IPS-11a (cell line): ENCODE data around the gene PTBP2.

ENCODE experiments used
- H3K4me3 ChIP-seq: one replicate; pipeline ENCODE4 v1.5.1; 2013; ENCODE audit warnings: low read depth, low read length, control low read depth

PTBP2 gene

DNA sequence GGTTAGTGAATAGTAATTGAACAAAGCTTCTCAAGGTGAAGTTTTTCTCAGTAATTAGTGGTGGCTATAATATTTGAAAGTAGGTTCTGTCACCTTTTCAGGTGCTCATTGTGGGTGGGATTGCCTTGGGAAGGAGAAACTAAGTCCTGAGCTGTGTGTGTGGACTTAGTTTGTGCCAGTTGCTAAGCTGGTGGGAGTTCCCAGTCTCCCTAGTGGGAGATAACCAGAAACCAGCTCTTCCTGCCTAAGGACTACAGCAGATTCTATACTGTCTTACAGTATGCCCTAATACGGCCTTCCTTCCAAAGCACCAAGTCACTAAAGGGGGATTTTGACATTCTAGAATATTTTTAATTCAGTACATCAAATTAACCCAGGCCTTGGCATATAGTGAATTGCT lies 94.3 kb downstream of the PTBP2 start:
- H3K4me3 ChIP-seq: no peak overlapping the region

DNA sequence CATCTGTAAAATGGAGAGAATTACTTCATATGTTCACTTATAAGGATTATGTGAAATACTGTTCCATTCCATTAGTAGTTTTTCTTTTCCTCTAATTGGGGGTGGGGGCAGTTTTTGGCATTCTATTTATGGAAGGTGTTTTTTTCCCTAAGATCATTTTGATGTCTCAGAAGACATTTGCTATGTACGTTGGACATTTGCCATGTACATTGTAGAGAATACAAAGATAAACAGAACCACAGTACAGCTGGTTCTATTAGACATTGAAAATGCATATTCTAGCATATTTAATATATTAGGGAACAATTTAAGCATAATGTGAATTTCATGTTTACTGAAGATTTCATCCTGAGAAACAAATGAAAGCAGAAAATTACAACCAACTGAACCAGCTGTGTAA lies 98.5 kb downstream of the PTBP2 start:
- no peak overlapping the region for H3K4me3 ChIP-seq

DNA sequence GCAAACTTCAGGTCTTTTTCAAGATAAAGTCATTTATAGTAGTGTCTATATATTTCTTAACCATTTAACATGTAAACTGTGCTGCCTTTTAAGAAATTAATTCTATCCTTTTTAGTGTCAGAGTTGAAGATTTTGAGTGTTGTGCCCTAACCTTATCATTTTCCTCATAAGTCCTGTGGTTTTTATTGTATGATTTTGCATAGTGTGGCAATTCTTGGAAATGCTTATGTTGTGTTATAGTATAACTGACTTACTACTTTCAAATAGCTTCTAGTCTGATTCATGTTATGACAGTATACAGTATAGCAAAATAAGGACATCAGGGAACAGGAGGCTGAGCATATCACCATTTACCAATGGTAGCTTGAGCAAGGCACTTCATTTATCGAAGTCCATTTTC lies 99.1 kb downstream of the PTBP2 start:
- no peak overlapping the region for H3K4me3 ChIP-seq

DNA sequence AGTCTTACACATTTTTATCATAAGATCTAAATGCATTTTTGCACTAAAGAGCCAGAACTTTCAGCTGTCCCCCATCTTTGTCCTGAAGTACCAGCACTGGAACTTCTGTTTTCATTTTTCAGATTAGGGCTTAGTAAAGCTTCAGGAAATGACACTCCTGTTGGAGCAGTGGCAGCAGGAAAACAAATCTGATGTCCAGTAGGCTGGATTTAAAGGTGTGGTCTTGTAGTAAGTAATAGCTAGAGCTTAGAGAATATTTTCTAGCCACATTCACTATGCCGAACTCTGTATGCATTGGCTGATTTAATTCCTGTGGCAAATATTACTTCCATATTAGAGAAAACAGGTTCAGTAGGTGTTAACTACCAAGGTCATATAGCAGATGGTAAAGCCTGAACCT lies 103.6 kb downstream of the PTBP2 start:
- no peak overlapping the region for H3K4me3 ChIP-seq

DNA sequence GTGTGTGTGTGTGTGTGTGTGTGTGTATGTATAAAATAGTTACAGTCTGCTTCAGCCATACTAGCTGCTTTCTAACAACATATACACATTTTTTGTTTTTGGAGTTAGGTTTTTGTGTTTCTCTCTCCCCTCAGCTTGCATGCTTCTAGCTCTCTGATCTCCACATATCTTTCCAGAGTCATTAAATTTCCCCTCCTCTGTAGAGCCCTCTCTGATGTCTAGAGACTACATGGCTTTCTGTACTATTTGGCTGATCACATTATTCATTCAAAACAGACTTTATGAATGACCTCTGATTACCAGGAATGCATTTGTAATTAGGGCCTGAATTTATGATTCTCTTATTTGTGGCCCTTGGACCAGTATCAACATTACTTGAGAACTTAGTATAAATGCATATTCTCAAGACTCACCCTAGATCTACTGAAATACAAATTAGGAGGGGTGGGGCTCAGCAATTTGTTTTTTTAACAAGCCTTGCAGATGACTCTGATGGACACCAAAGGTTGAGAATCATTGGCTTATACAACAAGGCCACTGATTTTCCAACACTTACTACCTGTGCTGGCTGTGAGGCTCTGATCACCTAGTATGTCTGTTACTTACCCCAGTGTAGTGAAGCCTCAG lies 104.5 kb downstream of the PTBP2 start:
- no peak overlapping the region for H3K4me3 ChIP-seq

DNA sequence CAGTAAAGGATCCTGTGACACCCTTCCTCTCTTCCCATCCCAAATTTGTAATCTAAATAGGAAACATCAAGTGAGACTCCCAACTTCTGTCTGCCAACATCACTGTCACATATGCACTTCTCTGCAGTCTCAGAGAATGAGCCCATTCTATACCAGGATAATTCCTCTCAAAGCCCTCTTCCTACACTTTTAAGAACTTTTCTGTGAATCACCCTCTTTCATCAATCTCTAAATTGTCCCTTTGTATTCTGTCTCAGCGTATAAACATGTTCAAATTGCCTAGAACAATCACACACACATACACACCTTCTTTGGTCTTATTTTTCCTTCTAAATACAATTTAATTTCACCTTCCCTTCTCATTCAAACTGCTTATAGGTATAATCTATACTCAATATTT lies 111.8 kb downstream of the PTBP2 start:
- H3K4me3 ChIP-seq: no peak overlapping the region

DNA sequence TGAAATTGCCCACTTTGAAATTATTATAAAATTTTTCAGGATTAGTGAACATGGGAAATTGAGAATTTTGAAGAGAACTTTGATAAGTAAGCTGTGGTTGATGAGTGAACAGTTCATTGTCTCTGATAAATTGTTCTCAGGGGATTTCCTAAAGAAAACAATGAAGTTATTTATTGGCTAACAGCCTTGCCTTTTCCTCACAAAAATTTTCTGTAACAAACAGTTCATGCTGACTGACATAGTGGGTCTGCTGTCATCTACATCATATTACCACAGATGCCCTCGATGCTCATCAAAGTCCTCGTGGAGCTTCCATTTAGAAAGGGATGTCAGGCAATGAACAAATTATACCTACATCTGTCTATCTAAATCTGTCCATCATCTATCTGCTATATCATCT lies 113.4 kb downstream of the PTBP2 start:
- no peak overlapping the region for H3K4me3 ChIP-seq

DNA sequence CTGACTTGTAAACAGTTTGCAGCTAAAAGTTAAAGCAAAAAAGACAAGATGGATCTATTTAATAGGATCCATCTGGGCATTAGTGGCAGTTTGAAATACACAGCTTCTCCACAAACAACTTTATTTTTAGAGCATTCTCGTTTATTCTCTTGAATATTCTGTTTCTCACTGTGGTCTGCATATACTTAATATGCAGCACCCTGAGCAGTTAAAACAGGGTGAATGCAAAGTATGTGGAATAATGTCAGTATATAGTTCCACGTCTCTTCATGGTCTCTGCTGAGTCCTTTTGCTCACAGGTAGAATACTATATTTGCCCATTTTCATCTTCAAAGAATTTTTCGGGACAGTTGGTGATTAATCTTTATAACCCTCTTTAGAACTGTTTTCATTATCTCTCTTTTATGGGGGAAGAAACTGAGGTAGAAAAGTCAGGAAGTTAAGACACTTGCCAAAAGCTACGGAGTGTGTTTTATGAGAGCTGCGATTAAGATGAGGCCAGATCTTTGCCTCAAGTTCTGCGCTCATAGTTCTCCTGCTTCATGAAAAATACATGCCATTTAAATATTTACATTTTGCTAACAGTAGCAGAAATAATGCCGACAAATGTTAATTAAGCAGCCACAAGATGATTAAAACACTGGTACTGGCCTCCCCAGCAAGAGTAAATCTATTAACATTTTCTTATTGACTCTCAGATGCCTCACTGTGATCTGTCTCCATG lies 115.6 kb downstream of the PTBP2 start:
- H3K4me3 ChIP-seq: no peak overlapping the region

DNA sequence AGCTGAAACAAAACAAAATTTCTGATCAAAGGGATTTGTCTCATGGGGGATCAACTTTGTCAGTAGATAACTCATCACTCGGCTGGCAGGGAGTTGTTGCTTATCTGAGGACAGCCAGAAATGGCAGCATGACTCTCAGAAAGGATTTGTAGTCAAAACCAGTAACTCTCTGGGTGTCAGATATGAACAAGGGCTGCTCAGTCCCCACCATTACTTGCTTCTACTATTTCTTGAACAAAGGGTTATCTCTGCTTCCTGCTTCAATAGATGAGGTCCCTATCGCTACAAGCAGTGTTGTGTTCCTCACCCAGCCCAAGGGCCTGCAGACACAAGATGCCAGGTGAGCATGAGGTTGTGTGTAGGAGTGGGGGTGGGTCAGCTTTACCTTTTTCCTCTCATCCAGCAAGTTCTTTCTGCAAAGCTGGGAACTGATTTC lies 116.2 kb downstream of the PTBP2 start:
- no peak overlapping the region for H3K4me3 ChIP-seq

DNA sequence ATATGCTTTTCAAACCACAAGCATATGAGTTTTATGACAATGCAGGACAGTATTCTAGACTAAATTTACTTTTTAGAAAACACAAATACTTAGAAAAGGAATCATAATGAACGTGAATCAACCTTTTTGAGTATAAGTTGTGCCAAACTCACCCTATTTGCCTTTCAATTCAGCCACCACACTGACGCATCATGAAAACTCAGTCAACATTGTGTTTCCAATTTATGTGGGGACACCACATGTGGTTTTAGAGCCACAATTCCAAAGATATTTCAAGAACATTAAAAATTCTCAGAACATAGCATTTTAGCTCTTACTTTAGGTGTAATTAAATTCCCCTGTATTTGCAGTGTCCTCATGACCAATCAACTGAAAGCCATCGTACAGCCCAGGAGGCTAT lies 118.8 kb downstream of the PTBP2 start:
- no peak overlapping the region for H3K4me3 ChIP-seq

DNA sequence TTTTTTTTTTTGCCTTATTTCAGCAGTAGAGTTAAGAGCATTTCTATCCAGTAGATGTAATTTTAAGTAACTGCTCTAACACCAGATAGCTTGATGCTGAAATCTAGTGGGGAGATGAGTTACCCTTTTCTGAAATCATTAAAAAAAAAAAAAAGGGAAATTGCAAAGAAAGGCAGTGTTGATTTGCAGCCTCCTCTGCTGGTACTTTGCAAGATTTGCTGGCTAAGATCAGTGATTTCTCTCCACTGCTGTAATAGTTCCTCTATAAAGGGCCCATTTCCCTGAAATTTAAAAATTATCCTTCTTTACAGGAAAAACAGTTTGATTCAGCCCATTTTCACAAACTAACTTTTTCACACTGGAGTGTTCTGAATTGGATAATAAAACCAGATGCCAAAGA lies 120.6 kb downstream of the PTBP2 start:
- H3K4me3 ChIP-seq: no peak overlapping the region

DNA sequence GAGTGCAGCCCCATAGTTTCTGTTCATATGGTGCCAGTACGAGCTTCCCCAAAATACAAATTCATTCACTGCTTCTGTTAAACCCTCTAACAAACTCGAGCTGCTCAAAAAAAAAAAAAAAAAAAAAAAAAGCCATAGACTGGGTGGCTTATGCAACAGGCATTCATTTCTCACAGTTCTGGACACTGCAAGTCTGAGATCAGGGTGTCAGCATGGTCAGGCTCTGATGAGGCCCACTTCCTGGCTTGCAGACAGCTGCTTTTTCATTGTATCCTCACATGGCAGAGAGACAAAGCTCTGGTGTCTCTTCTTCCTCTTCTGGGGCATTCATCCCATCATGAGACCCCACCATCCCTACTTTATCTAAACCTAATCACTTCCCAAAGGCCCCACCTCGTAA lies 121.6 kb downstream of the PTBP2 start:
- no peak overlapping the region for H3K4me3 ChIP-seq

DNA sequence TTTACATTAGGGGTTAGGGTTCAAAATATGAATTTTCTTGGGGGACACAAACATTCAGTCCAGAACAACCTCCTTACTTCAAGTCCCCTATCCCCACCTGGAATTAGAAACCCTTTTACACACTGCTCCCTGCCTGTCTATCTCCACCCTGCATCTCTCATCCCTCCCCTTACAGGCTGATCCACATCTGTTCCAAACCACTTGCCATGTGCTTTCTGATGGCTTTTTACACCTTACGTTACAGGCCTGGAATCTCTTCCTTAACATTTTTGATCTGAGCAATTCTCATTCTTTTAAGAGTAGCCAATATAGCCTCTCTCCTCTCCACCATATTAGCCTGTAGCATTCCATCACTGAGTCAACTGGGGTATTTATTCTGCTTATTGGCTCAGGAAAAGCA lies 122.0 kb downstream of the PTBP2 start:
- H3K4me3 ChIP-seq: no peak overlapping the region

DNA sequence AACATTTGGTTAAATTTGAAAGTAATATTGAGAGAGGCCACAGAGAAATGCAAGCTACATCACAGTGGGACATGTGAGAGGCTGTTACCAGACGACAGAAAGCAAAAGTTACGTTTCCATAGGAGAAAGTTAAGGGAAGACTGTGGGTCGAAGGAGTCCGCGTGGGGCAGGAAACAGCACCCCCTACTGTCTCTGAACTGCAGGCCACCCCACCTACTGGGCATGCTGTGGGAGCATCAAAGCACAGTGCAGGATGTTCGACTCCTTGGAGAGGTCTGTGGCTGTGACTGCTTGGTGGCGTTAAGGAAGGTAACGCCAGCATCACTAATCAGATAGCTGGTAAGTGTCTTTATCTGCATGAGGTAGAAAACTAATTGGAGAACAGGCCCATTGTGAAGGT lies 123.9 kb downstream of the PTBP2 start:
- H3K4me3 ChIP-seq: no peak overlapping the region

DNA sequence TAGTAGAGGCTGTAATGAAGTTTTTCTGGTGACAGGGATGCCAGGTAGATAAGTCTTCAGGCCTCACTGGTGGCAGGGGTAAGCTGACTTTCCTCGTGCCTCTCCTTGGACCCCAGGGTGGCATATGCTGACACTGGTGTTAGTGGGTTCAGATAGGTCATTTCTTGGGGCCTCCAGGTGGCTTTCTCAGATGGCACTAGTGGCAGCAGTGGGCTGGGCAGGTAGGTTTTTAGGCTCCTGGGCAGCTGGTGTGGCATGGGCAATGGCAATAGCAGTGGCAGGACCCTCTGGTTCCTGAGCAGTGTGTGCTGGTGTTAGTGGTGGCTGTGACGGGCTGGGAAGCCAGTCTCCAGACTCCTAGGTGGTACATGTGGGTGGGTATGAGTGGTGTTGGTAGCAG lies 140.3 kb downstream of the PTBP2 start:
- no peak overlapping the region for H3K4me3 ChIP-seq

DNA sequence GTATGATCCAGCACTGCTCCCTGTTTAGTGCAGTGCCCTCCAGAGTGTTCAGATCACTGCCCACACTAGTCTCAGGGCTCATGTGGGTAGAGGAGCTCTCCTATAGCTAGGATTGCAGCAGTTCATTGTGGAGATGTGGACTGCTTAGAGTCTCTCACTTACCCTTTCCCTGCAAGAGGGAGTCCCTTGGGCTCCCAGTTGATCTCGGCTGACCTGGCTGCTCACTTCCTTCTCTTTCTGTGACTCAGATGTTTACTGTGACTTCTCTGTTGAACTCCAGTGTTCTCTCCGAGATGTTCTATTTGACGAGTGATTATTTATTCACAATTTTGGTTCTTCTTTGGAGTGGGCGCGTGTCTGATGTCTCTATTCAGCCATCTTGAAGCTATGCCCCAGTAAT lies 141.9 kb downstream of the PTBP2 start:
- H3K4me3 ChIP-seq: no peak overlapping the region
